MM.1S (cell line): ENCODE measurements around the gene KATNBL1.

Experiments used
- DNase-seq: peaks from one replicate; pipeline ENCODE4 v3.0.0-alpha.2; 2015
- H2AFZ ChIP-seq: fragments of 300-600 bp; sonication (generic); 2 replicates; pipeline ENCODE4 v1.6.0; 2016; ENCODE audit warnings: antibody characterized with exemption, low read length
- H3F3A ChIP-seq: fragments of 300-600 bp; sonication (generic); 2 replicates; pipeline ENCODE4 v1.6.1; 2016; ENCODE audit warnings: mild to moderate bottlenecking, antibody characterized with exemption, low read length, moderate library complexity, mixed read lengths; ENCODE audit not compliant: insufficient read depth
- H3K27ac ChIP-seq: fragments of 300-600 bp; sonication (generic); 2 replicates; pipeline ENCODE4 v1.5.1; 2016; ENCODE audit warnings: mild to moderate bottlenecking, low read length
- H3K27me3 ChIP-seq: fragments of 300-600 bp; sonication (generic); replicated peaks from 2 replicates; pipeline ENCODE4 v1.6.0; 2016; ENCODE audit warnings: low read length; ENCODE audit not compliant: insufficient read depth
- H3K36me3 ChIP-seq: fragments of 300-600 bp; sonication (generic); replicated peaks from 2 replicates; pipeline ENCODE4 v1.6.1; 2016; ENCODE audit warnings: mild to moderate bottlenecking, low read length, mixed read lengths; ENCODE audit not compliant: insufficient read depth
- H3K4me1 ChIP-seq: fragments of 300-600 bp; sonication (generic); 2 replicates; pipeline ENCODE4 v1.6.1; 2016; ENCODE audit warnings: low read length, mixed read lengths
- H3K4me2 ChIP-seq: fragments of 300-600 bp; sonication (generic); 2 replicates; pipeline ENCODE4 v1.6.0; 2016; ENCODE audit warnings: low read depth, low read length
- H3K4me3 ChIP-seq: fragments of 300-600 bp; sonication (generic); 2 replicates; pipeline ENCODE4 v1.5.1; 2016; ENCODE audit warnings: low read length, mixed read lengths
- H3K79me2 ChIP-seq: fragments of 300-600 bp; sonication (generic); 2 replicates; pipeline ENCODE4 v1.6.1; 2016; ENCODE audit warnings: mixed run types, low read length, mixed read lengths
- H3K9ac ChIP-seq: fragments of 300-600 bp; sonication (generic); 2 replicates; pipeline ENCODE4 v1.6.1; 2016; ENCODE audit warnings: low read length, mixed read lengths
- H3K9me2 ChIP-seq: fragments of 300-600 bp; sonication (generic); replicated peaks from 2 replicates; pipeline ENCODE4 v1.6.1; 2016; ENCODE audit warnings: mild to moderate bottlenecking, low read length, mixed read lengths; ENCODE audit not compliant: insufficient read depth
- H3K9me3 ChIP-seq: fragments of 300-600 bp; sonication (generic); replicated peaks from 2 replicates; pipeline ENCODE4 v1.6.1; 2016; ENCODE audit warnings: mild to moderate bottlenecking, low read length, mixed read lengths; ENCODE audit not compliant: insufficient read depth
- H4K20me1 ChIP-seq: fragments of 300-600 bp; sonication (generic); 2 replicates; pipeline ENCODE4 v1.6.1; 2016; ENCODE audit warnings: mild to moderate bottlenecking, low read length, moderate library complexity, mixed read lengths; ENCODE audit not compliant: insufficient read depth
- EZH2 ChIP-seq: fragments of 300-600 bp; sonication (generic); optimal IDR thresholded peaks from 2 replicates; pipeline ENCODE3; 2017; ENCODE audit warnings: low read depth, mild to moderate bottlenecking, antibody characterized with exemption, low read length, mixed read lengths
- EZH2phosphoT487 ChIP-seq: fragments of 300-600 bp; sonication (generic); IDR thresholded peaks from 2 replicates; pipeline ENCODE4 v1.6.1; 2018; ENCODE audit warnings: antibody characterized with exemption, low read length
- TF ChIP-seq, protein P1 (sequence below): fragments of 300-600 bp; sonication (generic); IDR thresholded peaks from 2 replicates; pipeline ENCODE4 v1.5.1; 2016; ENCODE audit warnings: antibody characterized with exemption, low read length, mixed read lengths

KATNBL1 gene

DNA sequence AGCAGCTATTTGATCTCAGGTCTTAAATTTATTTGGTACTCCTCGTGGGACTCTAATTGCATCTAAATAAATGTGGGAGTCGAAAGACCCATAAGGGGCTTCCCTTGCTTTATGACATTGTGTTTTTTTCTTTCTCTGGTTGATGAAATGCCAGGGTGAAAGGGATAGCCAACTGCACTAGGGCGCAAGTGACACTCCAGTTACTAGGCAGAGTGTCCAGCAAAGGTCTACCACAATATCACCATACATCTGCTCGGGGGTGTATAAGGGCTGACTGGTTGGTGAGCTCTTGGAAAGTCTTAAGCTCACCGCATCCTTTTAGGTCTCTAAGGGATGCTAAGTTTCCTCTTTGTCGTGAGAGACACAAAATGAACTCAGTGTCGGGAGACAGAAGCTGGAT lies 54.0 kb downstream of the KATNBL1 start:
- peaks cover 9% of the 10 kb centered on the region; the same call in 1 of the 2 replicates for H3K36me3 ChIP-seq
- 0 out of 2 replicates have a peak, but pooled peaks cover 3% of the 10 kb centered on the region for H3K4me1 ChIP-seq
- H3K9me2 ChIP-seq, result no peaks in the 10 kb centered on the region
- no peaks in the 10 kb centered on the region for H3K27me3 ChIP-seq
- H4K20me1 ChIP-seq, result no peaks in the 10 kb centered on the region
- H3K27ac ChIP-seq, result no peak overlapping the region
- no peak for TF ChIP-seq EZH2
- TF ChIP-seq, protein P1, sequence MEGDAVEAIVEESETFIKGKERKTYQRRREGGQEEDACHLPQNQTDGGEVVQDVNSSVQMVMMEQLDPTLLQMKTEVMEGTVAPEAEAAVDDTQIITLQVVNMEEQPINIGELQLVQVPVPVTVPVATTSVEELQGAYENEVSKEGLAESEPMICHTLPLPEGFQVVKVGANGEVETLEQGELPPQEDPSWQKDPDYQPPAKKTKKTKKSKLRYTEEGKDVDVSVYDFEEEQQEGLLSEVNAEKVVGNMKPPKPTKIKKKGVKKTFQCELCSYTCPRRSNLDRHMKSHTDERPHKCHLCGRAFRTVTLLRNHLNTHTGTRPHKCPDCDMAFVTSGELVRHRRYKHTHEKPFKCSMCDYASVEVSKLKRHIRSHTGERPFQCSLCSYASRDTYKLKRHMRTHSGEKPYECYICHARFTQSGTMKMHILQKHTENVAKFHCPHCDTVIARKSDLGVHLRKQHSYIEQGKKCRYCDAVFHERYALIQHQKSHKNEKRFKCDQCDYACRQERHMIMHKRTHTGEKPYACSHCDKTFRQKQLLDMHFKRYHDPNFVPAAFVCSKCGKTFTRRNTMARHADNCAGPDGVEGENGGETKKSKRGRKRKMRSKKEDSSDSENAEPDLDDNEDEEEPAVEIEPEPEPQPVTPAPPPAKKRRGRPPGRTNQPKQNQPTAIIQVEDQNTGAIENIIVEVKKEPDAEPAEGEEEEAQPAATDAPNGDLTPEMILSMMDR, result no peak
- no peak for TF ChIP-seq EZH2phosphoT487
- H3K4me2 ChIP-seq, result no peak overlapping the region
- no peak overlapping the region for H3K4me3 ChIP-seq
- no peaks in the 10 kb centered on the region for H3K79me2 ChIP-seq
- no peak overlapping the region for H2AFZ ChIP-seq
- no peak for DNase-seq
- no peaks in the 10 kb centered on the region for H3F3A ChIP-seq
- no peaks in the 10 kb centered on the region for H3K9me3 ChIP-seq
- H3K9ac ChIP-seq, result no peak overlapping the region

DNA sequence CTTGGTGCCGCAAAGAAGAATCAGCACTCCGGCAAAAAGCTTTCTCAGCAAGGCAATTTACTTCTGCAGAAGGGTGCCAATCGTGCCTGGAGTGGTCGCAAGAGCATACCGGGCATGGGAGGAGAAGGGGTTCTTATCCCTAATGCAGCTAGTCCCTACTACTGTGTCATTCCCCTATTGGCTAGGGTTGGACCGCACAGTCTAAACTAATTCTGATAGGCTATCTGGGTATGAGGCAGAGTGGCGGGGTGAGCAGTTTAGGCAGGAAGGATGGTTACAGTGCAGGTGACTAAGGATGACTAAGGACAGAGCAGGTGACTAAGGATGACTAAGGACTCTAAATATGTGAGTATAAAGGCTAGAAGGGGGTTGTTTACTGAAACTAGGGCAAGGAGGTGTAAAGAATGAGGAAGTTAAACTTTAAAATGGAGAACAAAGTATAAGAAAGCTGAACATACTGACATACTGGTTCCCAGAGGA lies 55.1 kb downstream of the KATNBL1 start:
- H3K27ac ChIP-seq, result no peak overlapping the region
- TF ChIP-seq EZH2 (no peak), EZH2phosphoT487 (no peak)
- TF ChIP-seq, protein P1, result no peak

DNA sequence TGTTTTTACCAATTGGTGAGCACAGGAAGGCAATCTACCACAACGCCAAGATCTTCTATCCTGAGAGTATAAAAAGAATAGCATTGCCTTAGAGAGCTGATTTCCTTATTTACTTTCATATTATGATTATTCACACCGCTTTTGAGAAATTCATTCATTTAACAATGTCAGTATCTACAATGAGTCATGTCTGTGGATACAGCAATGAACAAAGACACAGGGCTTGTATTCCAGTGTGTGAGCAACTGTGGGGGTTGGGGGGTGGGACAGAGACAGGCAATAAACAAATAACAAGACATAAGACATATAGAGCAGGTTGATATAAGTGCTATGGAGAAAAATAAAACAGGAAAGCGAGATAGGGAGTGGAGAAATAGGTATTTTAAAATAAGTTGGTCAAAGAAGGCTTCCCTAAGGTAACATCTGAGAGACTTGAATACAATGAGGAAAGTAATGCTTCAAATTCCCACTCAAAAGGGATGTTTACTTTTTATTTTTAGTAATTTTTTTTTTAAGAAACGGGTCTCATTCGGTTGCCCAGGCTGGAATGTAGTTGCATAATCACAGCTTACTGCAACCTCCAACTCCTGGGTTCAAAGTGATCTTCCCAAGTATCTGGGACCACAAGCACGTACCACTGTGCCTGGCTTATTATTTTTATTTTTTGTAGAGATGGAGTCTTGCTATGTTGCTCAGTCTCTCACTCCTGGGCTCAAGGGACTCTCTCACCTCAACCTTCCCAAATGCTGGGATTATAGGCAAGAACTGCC lies 62.3 kb downstream of the KATNBL1 start:
- no peaks in the 10 kb centered on the region for H3K36me3 ChIP-seq

More for the DNA sequence above, 55.1 kb downstream of the KATNBL1 start:
- no peak overlapping the region for H3K4me3 ChIP-seq
- 0 out of 2 replicates have a peak, but pooled peaks cover 3% of the 10 kb centered on the region for H3K4me1 ChIP-seq
- no peaks in the 10 kb centered on the region for H3K27me3 ChIP-seq
- H3K36me3 ChIP-seq, result 0 out of 2 replicates have a peak, but pooled peaks cover 7% of the 10 kb centered on the region
- H3K4me2 ChIP-seq, result no peak overlapping the region
- H3F3A ChIP-seq, result no peaks in the 10 kb centered on the region
- DNase-seq, result no peak
- no peaks in the 10 kb centered on the region for H4K20me1 ChIP-seq
- H3K9me3 ChIP-seq, result no peaks in the 10 kb centered on the region
- no peaks in the 10 kb centered on the region for H3K79me2 ChIP-seq
- no peaks in the 10 kb centered on the region for H3K9me2 ChIP-seq
- H2AFZ ChIP-seq, result no peak overlapping the region
- H3K9ac ChIP-seq, result no peak overlapping the region

More for the DNA sequence above, 62.3 kb downstream of the KATNBL1 start:
- Histone ChIP-seq H3K27ac (no peak overlapping the region), H3K4me1 (no peaks in the 10 kb centered on the region), H3K9me2 (no peaks in the 10 kb centered on the region), H4K20me1 (no peaks in the 10 kb centered on the region), H3K9me3 (no peaks in the 10 kb centered on the region), H3K4me3 (no peak overlapping the region), H3F3A (no peaks in the 10 kb centered on the region), H3K4me2 (no peak overlapping the region), H3K9ac (no peak overlapping the region), H3K27me3 (no peaks in the 10 kb centered on the region), H2AFZ (no peak overlapping the region), H3K79me2 (no peaks in the 10 kb centered on the region)
- TF ChIP-seq EZH2phosphoT487 (no peak), EZH2 (no peak)
- TF ChIP-seq, protein P1, result no peak
- DNase-seq, result no peak
